SU-DHL-6 (cell line): ENCODE data around the gene TMED9.

Experiments
- H2AFZ ChIP-seq: fragments of 200-600 bp; sonication (generic); 2 replicates; pipeline ENCODE4 v1.6.1; 2014; ENCODE audit warnings: low read depth, mild to moderate bottlenecking, moderate library complexity, mixed read lengths, antibody characterized with exemption, low read length; ENCODE audit not compliant: severe bottlenecking
- H3F3A ChIP-seq: fragments of 200-600 bp; shearing (Covaris generic); 2 replicates; pipeline ENCODE4 v1.6.0; 2016; ENCODE audit warnings: antibody characterized with exemption, mild to moderate bottlenecking; ENCODE audit not compliant: insufficient read depth
- H3K27ac ChIP-seq: fragments of 200-600 bp; sonication (generic); 2 replicates; pipeline ENCODE4 v1.5.1; 2016; ENCODE audit warnings: low read depth, mild to moderate bottlenecking, low read length, moderate library complexity, mixed read lengths
- H3K27me3 ChIP-seq: fragments of 200-600 bp; sonication (generic), shearing (Covaris generic); 2 replicates; pipeline ENCODE4 v1.6.0; 2014; ENCODE audit warnings: mild to moderate bottlenecking, low read length
- H3K36me3 ChIP-seq: fragments of 200-600 bp; sonication (generic); 2 replicates; pipeline ENCODE4 v1.6.1; 2014; ENCODE audit warnings: mild to moderate bottlenecking, low read length, mixed read lengths
- H3K4me2 ChIP-seq: fragments of 300-600, 200-600 bp; shearing (Covaris generic), sonication (generic); 2 replicates; pipeline ENCODE4 v1.6.0; 2014; ENCODE audit warnings: low read length, low read depth, mild to moderate bottlenecking; ENCODE audit not compliant: poor library complexity, severe bottlenecking
- H3K4me3 ChIP-seq: fragments of 200-600 bp; sonication (generic); 2 replicates; pipeline ENCODE4 v1.5.1; 2014; ENCODE audit warnings: antibody characterized with exemption, low read length, mild to moderate bottlenecking, mixed read lengths; ENCODE audit not compliant: insufficient read depth, poor library complexity, severe bottlenecking
- H3K79me2 ChIP-seq: fragments of 200-600 bp; sonication (generic); 2 replicates; pipeline ENCODE4 v1.6.1; 2014; ENCODE audit warnings: mild to moderate bottlenecking, low read length, moderate library complexity; ENCODE audit not compliant: insufficient read depth
- H3K9ac ChIP-seq: fragments of 200-600 bp; sonication (generic); 2 replicates; pipeline ENCODE4 v1.7.0; 2014; ENCODE audit warnings: mild to moderate bottlenecking, low read length
- H3K9me2 ChIP-seq: fragments of 200-600 bp; sonication (generic); replicated peaks from 2 replicates; pipeline ENCODE4 v1.6.1; 2014; ENCODE audit warnings: low read length; ENCODE audit not compliant: insufficient read depth
- H3K9me3 ChIP-seq: fragments of 200-600 bp; sonication (generic); 2 replicates; pipeline ENCODE4 v1.6.1; 2014; ENCODE audit warnings: low read length, mixed read lengths; ENCODE audit not compliant: insufficient read depth
- H4K20me1 ChIP-seq: fragments of 200-600 bp; sonication (generic); 2 replicates; pipeline ENCODE4 v1.6.1; 2014; ENCODE audit warnings: low read depth, mild to moderate bottlenecking, antibody characterized with exemption, low read length, moderate library complexity, mixed read lengths
- EZH2phosphoT487 ChIP-seq: fragments of 200-600 bp; sonication (generic), shearing (Covaris generic); conservative IDR thresholded peaks from 2 replicates; pipeline ENCODE4 v1.6.1; 2018; ENCODE audit warnings: mild to moderate bottlenecking, antibody characterized with exemption, low read length, moderate library complexity, mixed read lengths
- TF ChIP-seq, protein P1 (sequence below): fragments of 200-600 bp; sonication (generic); IDR thresholded peaks from one replicate; pipeline ENCODE4 v1.5.1; 2017; ENCODE audit warnings: antibody characterized with exemption, mild to moderate bottlenecking, low read length, moderate library complexity; ENCODE audit not compliant: insufficient read depth, poor library complexity, severe bottlenecking

Gene TMED9

DNA sequence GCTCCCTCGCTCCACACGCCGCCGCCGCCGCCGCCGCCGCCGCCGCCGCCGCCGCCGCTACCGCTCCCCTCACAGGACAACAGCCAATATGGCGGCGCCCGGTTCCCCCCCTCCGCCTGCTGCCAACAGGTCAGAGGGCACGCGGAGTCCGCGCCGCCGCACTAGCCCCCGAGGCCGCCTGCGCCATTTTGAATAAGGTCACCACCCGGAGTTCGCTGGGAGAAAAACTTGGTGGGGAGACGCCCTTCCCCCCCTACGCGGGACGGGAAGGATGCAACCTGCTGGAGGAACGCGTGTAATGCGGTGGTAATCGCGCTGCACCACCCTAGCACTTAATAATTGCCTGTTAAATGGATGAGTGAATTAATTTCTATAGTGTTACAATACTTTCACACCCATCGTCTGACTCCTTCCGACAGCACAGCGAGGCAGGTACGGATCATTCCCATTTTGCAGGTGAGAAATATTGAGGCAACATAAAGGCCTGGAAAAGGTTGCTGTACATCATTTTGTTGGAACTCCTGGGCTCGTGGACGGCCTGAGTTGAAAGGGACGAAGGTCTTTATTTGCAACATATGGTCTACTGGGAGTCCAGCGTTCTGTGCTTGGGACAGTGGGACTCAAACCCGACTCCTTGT is 37.4 kb upstream of the TMED9 start, which contains the start of gene FAM193B:
FAM193B (minus strand) TSS at position 90 of the 638 bp plus-strand sequence. CDS start 105 bp downstream, outside the sequence.
- TF ChIP-seq, protein P1, sequence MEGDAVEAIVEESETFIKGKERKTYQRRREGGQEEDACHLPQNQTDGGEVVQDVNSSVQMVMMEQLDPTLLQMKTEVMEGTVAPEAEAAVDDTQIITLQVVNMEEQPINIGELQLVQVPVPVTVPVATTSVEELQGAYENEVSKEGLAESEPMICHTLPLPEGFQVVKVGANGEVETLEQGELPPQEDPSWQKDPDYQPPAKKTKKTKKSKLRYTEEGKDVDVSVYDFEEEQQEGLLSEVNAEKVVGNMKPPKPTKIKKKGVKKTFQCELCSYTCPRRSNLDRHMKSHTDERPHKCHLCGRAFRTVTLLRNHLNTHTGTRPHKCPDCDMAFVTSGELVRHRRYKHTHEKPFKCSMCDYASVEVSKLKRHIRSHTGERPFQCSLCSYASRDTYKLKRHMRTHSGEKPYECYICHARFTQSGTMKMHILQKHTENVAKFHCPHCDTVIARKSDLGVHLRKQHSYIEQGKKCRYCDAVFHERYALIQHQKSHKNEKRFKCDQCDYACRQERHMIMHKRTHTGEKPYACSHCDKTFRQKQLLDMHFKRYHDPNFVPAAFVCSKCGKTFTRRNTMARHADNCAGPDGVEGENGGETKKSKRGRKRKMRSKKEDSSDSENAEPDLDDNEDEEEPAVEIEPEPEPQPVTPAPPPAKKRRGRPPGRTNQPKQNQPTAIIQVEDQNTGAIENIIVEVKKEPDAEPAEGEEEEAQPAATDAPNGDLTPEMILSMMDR = no peak
- no peak for TF ChIP-seq EZH2phosphoT487
- Histone ChIP-seq H3K27me3 (no peaks in the 10 kb centered on the region), H2AFZ (peak within 1 kb of the TSS; percentile 92), H3K4me3 (peak within 1 kb of the TSS; percentile 87), H3K9me2 (no peaks in the 10 kb centered on the region), H3K4me2 (peak within 1 kb of the TSS; percentile 87), H3K9me3 (no peaks in the 10 kb centered on the region), H3K9ac (peak within 1 kb of the TSS; percentile 85), H3F3A (no peaks in the 10 kb centered on the region), H3K27ac (peak within 1 kb of the TSS; percentile 45), H4K20me1 (no peaks in the 10 kb centered on the region), H3K79me2 (peaks cover 45% of the 10 kb centered on the region), H3K36me3 (0 out of 2 replicates have a peak, but pooled peaks cover 5% of the 10 kb centered on the region)

DNA sequence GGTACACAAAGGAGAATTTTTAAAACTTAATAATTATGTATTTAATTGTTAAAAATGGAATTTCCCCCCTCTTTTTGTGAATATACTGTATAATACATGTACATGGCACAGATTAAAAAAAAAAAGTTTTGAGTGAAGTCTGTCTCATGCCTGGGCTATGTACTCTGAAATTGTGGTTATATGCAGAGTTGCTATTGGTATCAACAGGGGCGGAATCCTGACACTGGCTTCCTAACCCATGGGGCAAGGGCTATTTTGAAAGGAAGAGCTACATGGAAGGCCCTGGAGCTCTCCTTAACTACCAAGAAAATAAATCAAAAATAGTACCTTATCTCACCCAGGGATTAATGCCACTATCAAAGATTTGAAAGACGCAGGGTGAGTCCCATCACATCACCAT is 36.8 kb upstream of the TMED9 start:
- 0 out of 2 replicates have a peak, but pooled peaks cover 5% of the 10 kb centered on the region for H3K36me3 ChIP-seq
- no peaks in the 10 kb centered on the region for H3K9me3 ChIP-seq
- H2AFZ ChIP-seq = peak overlapping the region; percentile 92
- no peaks in the 10 kb centered on the region for H3K27me3 ChIP-seq
- H3K4me3 ChIP-seq = peak overlapping the region; percentile 59
- no peaks in the 10 kb centered on the region for H3F3A ChIP-seq
- H3K9me2 ChIP-seq = no peaks in the 10 kb centered on the region
- H3K79me2 ChIP-seq = peaks cover 39% of the 10 kb centered on the region
- peak overlapping the region; percentile 79 for H3K4me2 ChIP-seq
- H4K20me1 ChIP-seq = no peaks in the 10 kb centered on the region
- H3K9ac ChIP-seq = peak overlapping the region; percentile 85
- TF ChIP-seq, protein P1 = no peak
- TF ChIP-seq EZH2phosphoT487 = no peak
- no peak overlapping the region for H3K27ac ChIP-seq

DNA sequence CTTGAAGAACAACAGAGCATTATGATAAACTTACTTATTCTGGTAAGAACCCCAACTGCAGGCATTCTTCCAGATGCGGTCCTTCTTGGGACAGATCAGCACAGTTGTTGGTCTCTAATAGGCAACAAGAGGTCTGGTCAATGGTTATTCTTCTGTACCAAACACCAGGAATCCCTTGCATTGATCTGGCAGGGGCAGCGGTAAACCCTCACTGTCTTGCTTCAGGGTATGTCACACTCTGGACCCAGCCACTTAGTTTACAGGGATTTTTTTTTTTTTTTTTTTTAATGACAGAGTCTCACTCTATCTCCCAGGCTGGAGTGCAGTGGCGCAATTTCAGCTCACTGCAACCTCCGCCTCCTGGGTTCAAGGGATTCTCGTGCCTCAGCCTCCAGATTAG is 36.3 kb upstream of the TMED9 start:
- Histone ChIP-seq H3K4me2 (no peak overlapping the region), H3K27me3 (no peaks in the 10 kb centered on the region), H3K27ac (no peak overlapping the region), H3K79me2 (peaks cover 34% of the 10 kb centered on the region), H3K9me2 (no peaks in the 10 kb centered on the region), H3K4me3 (no peak overlapping the region), H4K20me1 (no peaks in the 10 kb centered on the region), H3K9ac (no peak overlapping the region), H3K36me3 (0 out of 2 replicates have a peak, but pooled peaks cover 5% of the 10 kb centered on the region), H2AFZ (no peak overlapping the region), H3K9me3 (no peaks in the 10 kb centered on the region), H3F3A (no peaks in the 10 kb centered on the region)
- TF ChIP-seq, protein P1 = no peak
- TF ChIP-seq EZH2phosphoT487 = no peak
